Measurements from ENCODE around the gene MRPL22.
"Not testable (repeated sequence)": the region's sequence is repeated elsewhere in the genome, so short reads cannot be mapped to it uniquely, and the experiment has no call there.

Gene MRPL22

GRCh38 chr5:154995679-154996078, 54.8 kb downstream of the MRPL22 start:
- no peak for TF ChIP-seq ZNF274 (IDR thresholded peaks at IDR 0.05; ENCODE audit: low read depth, low read length)
- no peak overlapping the region for H3K4me3 ChIP-seq (ENCODE audit: low read length)

GRCh38 chr5:154997746-154998145, 56.9 kb downstream of the MRPL22 start:
- H3K4me3 ChIP-seq (ENCODE audit: low read length): no peak overlapping the region
- TF ChIP-seq ZNF274 (IDR thresholded peaks at IDR 0.05; ENCODE audit: low read depth, low read length): no peak

GRCh38 chr5:154999865-155000264, 59.0 kb downstream of the MRPL22 start:
- H3K4me3 ChIP-seq (ENCODE audit: low read length): no peak overlapping the region
- TF ChIP-seq ZNF274 (IDR thresholded peaks at IDR 0.05; ENCODE audit: low read depth, low read length): no peak

- TF ChIP-seq ZNF274 (IDR thresholded peaks at IDR 0.05; ENCODE audit: low read depth, low read length): no peak
- no peak overlapping the region for H3K4me3 ChIP-seq (ENCODE audit: low read length)
These were observed 60.6 kb downstream of the MRPL22 start for GRCh38 chr5:155001523-155001922.

- H3K4me3 ChIP-seq (ENCODE audit: low read length): not testable (repeated sequence)
These were observed 61.8 kb downstream of the MRPL22 start for GRCh38 chr5:155002722-155003121.

- TF ChIP-seq ZNF274 (IDR thresholded peaks at IDR 0.05; ENCODE audit: low read depth, low read length): no peak
- no peak overlapping the region for H3K4me3 ChIP-seq (ENCODE audit: low read length)
These were observed 63.4 kb downstream of the MRPL22 start for GRCh38 chr5:155004138-155004744.

GRCh38 chr5:155006265-155006664, 65.4 kb downstream of the MRPL22 start:
- not testable (repeated sequence) for H3K4me3 ChIP-seq (ENCODE audit: low read length)

- TF ChIP-seq ZNF274 (IDR thresholded peaks at IDR 0.05; ENCODE audit: low read depth, low read length): no peak
- no peak overlapping the region for H3K4me3 ChIP-seq (ENCODE audit: low read length)
These were observed 67.8 kb downstream of the MRPL22 start for GRCh38 chr5:155008669-155009068.

GRCh38 chr5:155010881-155011280, 70.0 kb downstream of the MRPL22 start:
- H3K4me3 ChIP-seq (ENCODE audit: low read length): no peak overlapping the region
- TF ChIP-seq ZNF274 (IDR thresholded peaks at IDR 0.05; ENCODE audit: low read depth, low read length): no peak

GRCh38 chr5:155013526-155013925, 72.7 kb downstream of the MRPL22 start, which contains the start of gene KIF4B:
Gene KIF4B (plus strand): TSS chr5:155013755. CDS start chr5:155013860, 105 bp downstream.
- TF ChIP-seq ZNF274 (IDR thresholded peaks at IDR 0.05; ENCODE audit: low read depth, low read length): no peak
- no peak within 1 kb of the TSS for H3K4me3 ChIP-seq (ENCODE audit: low read length)

- H3K4me3 ChIP-seq (ENCODE audit: low read length): no peak overlapping the region
- TF ChIP-seq ZNF274 (IDR thresholded peaks at IDR 0.05; ENCODE audit: low read depth, low read length): no peak
These were observed 74.4 kb downstream of the MRPL22 start for GRCh38 chr5:155015239-155015638.

GRCh38 chr5:155017610-155018009, 76.7 kb downstream of the MRPL22 start:
- TF ChIP-seq ZNF274 (IDR thresholded peaks at IDR 0.05; ENCODE audit: low read depth, low read length): no peak
- no peak overlapping the region for H3K4me3 ChIP-seq (ENCODE audit: low read length)
